Neural crest cell (in vitro differentiated cells): ENCODE measurements around the gene NR3C2. TPM values are rescaled to one million over a fixed set of nuclear protein-coding genes. Genes with fewer than 3 reads are reported as not detected.

Experiments
- DNase-seq: peaks from one replicate; pipeline ENCODE4 v3.0.0; 2021; ENCODE audit warnings: low read depth, mixed read lengths, low spot score
- H3K27ac Mint-ChIP-seq: one replicate; pipeline ENCODE4 v1.8.0; 2021; ENCODE audit warnings: mild to moderate bottlenecking, mixed read lengths; ENCODE audit not compliant: unreplicated experiment
- H3K27me3 Mint-ChIP-seq: 2 replicates; pipeline ENCODE4 v1.8.0; 2021; ENCODE audit warnings: low read depth, mild to moderate bottlenecking, mixed read lengths
- H3K36me3 Mint-ChIP-seq: 2 replicates; pipeline ENCODE4 v1.8.0; 2021; ENCODE audit warnings: low read depth, mild to moderate bottlenecking, mixed read lengths
- H3K4me1 Mint-ChIP-seq: 2 replicates; pipeline ENCODE4 v1.8.0; 2021; ENCODE audit warnings: mixed read lengths
- H3K4me3 Mint-ChIP-seq: one replicate; pipeline ENCODE4 v1.8.0; 2021; ENCODE audit warnings: mild to moderate bottlenecking, mixed read lengths
- H3K9me3 Mint-ChIP-seq: 2 replicates; pipeline ENCODE4 v1.8.0; 2021; ENCODE audit warnings: mixed read lengths
- CTCF ChIP-seq: fragments of 200-600 bp; sonication (generic); conservative IDR thresholded peaks from 2 replicates; pipeline ENCODE4 v1.5.0; 2021; ENCODE audit warnings: antibody characterized with exemption, mild to moderate bottlenecking
- total RNA-seq: library from RNA; stranded (reverse); gene quantifications from 2 replicates; pipeline ENCODE4 v1.2.1, GENCODE V29; 2021

The NR3C2 gene
- total RNA-seq, 1 donor from 2014 or later: 0.21 TPM

GRCh38 chr4:148441624-148441985, 609 bp downstream of the NR3C2 start:
- Mint-ChIP-seq H3K36me3 (no peaks in the 10 kb centered on the region), H3K4me1 (peaks cover 15% of the 10 kb centered on the region), H3K9me3 (no peaks in the 10 kb centered on the region), H3K27ac (no peak overlapping the region), H3K27me3 (peaks cover 82% of the 10 kb centered on the region), H3K4me3 (peak overlapping the region; percentile 94)
- no peak for TF ChIP-seq CTCF
- DNase-seq: no peak

- Mint-ChIP-seq H3K4me3 (no peak overlapping the region), H3K9me3 (no peaks in the 10 kb centered on the region), H3K27me3 (peaks cover 80% of the 10 kb centered on the region), H3K36me3 (no peaks in the 10 kb centered on the region), H3K27ac (no peak overlapping the region), H3K4me1 (peaks cover 9% of the 10 kb centered on the region)
- TF ChIP-seq CTCF: no peak
- no peak for DNase-seq
Measured at GRCh38 chr4:148438047-148438446, 4.2 kb downstream of the NR3C2 start.

GRCh38 chr4:148437439-148437838, 4.8 kb downstream of the NR3C2 start:
- peaks cover 77% of the 10 kb centered on the region for H3K27me3 Mint-ChIP-seq
- no peaks in the 10 kb centered on the region for H3K36me3 Mint-ChIP-seq
- no peaks in the 10 kb centered on the region for H3K9me3 Mint-ChIP-seq
- H3K4me3 Mint-ChIP-seq: no peak overlapping the region
- DNase-seq: no peak
- peaks cover 9% of the 10 kb centered on the region for H3K4me1 Mint-ChIP-seq
- no peak overlapping the region for H3K27ac Mint-ChIP-seq
- no peak for TF ChIP-seq CTCF

GRCh38 chr4:148436512-148436911, 5.7 kb downstream of the NR3C2 start:
- H3K9me3 Mint-ChIP-seq: no peaks in the 10 kb centered on the region
- no peak overlapping the region for H3K4me3 Mint-ChIP-seq
- no peak for DNase-seq
- H3K4me1 Mint-ChIP-seq: peaks cover 2% of the 10 kb centered on the region
- H3K27ac Mint-ChIP-seq: no peak overlapping the region
- TF ChIP-seq CTCF: no peak
- peaks cover 72% of the 10 kb centered on the region for H3K27me3 Mint-ChIP-seq
- no peaks in the 10 kb centered on the region for H3K36me3 Mint-ChIP-seq

GRCh38 chr4:148435654-148436406, 6.4 kb downstream of the NR3C2 start:
- Mint-ChIP-seq H3K9me3 (no peaks in the 10 kb centered on the region), H3K4me3 (no peak overlapping the region), H3K27ac (no peak overlapping the region), H3K36me3 (no peaks in the 10 kb centered on the region), H3K27me3 (peaks cover 72% of the 10 kb centered on the region), H3K4me1 (no peaks in the 10 kb centered on the region)
- TF ChIP-seq CTCF: no peak
- DNase-seq: no peak
